ENCODE measurements around the gene TOR2A. TPM values are rescaled to one million over a fixed set of nuclear protein-coding genes. Genes with fewer than 3 reads are reported as not detected.

TOR2A gene
- total and polyA plus RNA-seq, 2 of the 8 experiments (the other 6 are each of a cell fraction or from before 2014, with no cell fraction given), result 18.7 to 24.9 TPM

DNA sequence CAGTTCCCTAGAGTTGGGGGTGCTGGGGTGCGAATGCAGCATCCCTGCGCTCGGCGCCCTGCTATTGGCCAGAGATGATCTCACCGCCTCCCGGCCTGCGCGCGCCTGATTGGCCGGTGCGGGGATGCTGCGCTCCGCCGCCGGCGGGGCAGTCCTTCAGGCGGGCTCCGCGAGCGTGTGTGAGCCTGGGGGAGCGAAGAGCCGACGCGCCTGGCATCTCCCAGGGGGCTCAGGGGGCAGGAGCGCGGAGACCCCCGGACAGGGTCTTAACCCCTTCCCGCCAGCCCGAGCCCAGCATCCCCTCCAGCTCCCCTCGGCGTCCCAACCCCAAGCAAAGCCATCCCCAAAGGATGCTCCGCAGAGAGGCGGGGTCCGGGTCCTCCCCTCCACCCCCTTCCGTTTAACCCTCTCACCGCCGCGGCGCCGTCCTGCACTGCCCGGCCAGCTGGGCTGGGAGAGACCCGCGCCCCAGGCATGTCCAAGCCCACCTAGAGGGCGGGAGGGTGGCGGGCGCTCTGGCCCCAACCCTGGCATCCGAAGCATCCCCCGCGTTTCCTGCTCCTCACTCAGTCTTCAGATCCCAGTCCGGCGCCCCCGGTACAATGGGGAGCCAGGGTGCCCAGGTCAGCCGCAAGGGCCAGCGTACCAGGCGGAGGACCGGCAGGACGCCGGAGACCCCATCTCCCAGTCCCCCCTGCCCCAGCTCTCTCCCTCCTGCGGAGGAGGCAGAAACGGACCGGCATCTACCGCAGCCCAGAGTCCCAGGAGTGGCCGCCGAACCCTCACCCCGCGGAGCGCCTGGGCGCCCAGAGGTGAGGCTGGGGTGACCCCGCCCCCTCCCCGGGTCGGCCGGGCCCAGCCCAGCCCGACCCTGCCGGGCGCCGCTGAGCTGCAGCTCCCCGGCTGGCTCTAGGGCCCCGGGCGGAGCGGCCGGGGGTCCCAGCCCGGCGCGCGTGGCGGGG, 19.3 kb upstream of the TOR2A start:
- H3K23me2 ChIP-seq (ENCODE audit: low read depth, low read length), result peaks cover 13% of the 10 kb centered on the region; the same call in 1 of the 2 replicates
- peak overlapping the region; percentile 59 to 96 (median 76) for H3K4me3 ChIP-seq (ENCODE audit: extremely low read depth in 1 of 4, insufficient read depth in 2 of 4, low read depth in 3 of 4, low read length in 4 of 4)
- H4K91ac ChIP-seq (replicated peaks; ENCODE audit: insufficient read length, low read length), result no peak overlapping the region
- peak overlapping the region in 3 of 4 experiments; percentile 38 to 69 (median 59); a peak in 3 of 7 replicates for H3K9ac ChIP-seq (replicated peaks in 1 of 4; ENCODE audit: extremely low read depth in 1 of 4, low read depth in 3 of 4, low read length in 3 of 4)
- H2AK5ac ChIP-seq (ENCODE audit: low read depth, low read length), result no peak overlapping the region
- H3K27ac ChIP-seq (ENCODE audit: low read depth, low read length), result no peak overlapping the region; the same call in 1 of the 2 replicates
- no peaks in the 10 kb centered on the region for H3K9me3 ChIP-seq (ENCODE audit: insufficient read depth in 2 of 2, low read depth in 1 of 2, low read length in 1 of 2)
- H2BK20ac ChIP-seq (ENCODE audit: low read length), result no peak overlapping the region
- H3K4me2 ChIP-seq (ENCODE audit: insufficient read depth in 1 of 2, low read depth in 2 of 2, low read length in 2 of 2), result peak overlapping the region; percentile 80 to 98
- CTCF ChIA-PET (ENCODE audit: partially characterized antibody), result interaction anchor here (1.4 to 3.5 kb wide), 5 partner anchors 9 to 30 kb away, joined by 3 to 18 read pairs (median 6); partner anchors contain the start of gene SH2D3C
- no peaks in the 10 kb centered on the region for H3K36me3 ChIP-seq (ENCODE audit: control insufficient read depth in 2 of 4, insufficient read depth in 4 of 4, low read length in 3 of 4)
- no peak overlapping the region for H2BK12ac ChIP-seq (ENCODE audit: low read depth, low read length)
- peak overlapping the region; percentile 51; the same call in 1 of the 2 replicates for H2AFZ ChIP-seq (ENCODE audit: low read length)
- H3K27me3 ChIP-seq (replicated peaks in 1 of 4; ENCODE audit: control insufficient read depth in 3 of 4, extremely low read depth in 1 of 4, insufficient read depth in 3 of 4, low read length in 3 of 4), result peaks cover 0 to 16% (median 8%) of the 10 kb centered on the region in 4 experiments; a peak in 6 of 7 replicates
- FAIRE-seq (no peak), DNase-seq (ENCODE audit: low read depth in 1 of 2, low spot score in 2 of 2) (peak in 1 of 2 experiments; percentile 90)
- no peaks in the 10 kb centered on the region for H3K79me2 ChIP-seq (ENCODE audit: control insufficient read depth in 1 of 2, insufficient read depth in 2 of 2, low read length in 2 of 2)
- no peaks in the 10 kb centered on the region for H3K79me1 ChIP-seq (ENCODE audit: low read depth, low read length)
- no peak overlapping the region for H2BK120ac ChIP-seq (replicated peaks; ENCODE audit: low read depth, low read length)
- H3K14ac ChIP-seq (ENCODE audit: insufficient read length), result no peak overlapping the region
- peaks cover 5 to 21% of the 10 kb centered on the region in 2 experiments for H4K20me1 ChIP-seq (replicated peaks in 1 of 2; ENCODE audit: control insufficient read depth in 1 of 2, insufficient read depth in 2 of 2, low read length in 2 of 2)
- no peak overlapping the region for H4K5ac ChIP-seq (ENCODE audit: insufficient read length, low read depth, low read length)
- no peak overlapping the region for H3K23ac ChIP-seq (ENCODE audit: insufficient read length)
- 2% methylated on average over 46 of the region's 86 CpGs; no CpG with 5 or more reads in 1 of the 2 experiments for WGBS, 2 experiments (ENCODE audit: extremely low coverage in 1 of 2, insufficient coverage in 1 of 2, insufficient read length in 1 of 2, insufficient replicate concordance in 2 of 2, low coverage in 1 of 2, low lambda C conversion rate in 2 of 2, missing lambda C conversion rate in 1 of 2)
- POLR2A ChIA-PET (ENCODE audit: partially characterized antibody), result interaction anchor here (0.7 to 2.4 kb wide), 9 partner anchors 10 to 49 kb away, joined by 3 to 12 read pairs (median 4); partner anchors contain the start of gene CDK9
- no peak overlapping the region; the same call in 1 of the 2 replicates for H4K8ac ChIP-seq (ENCODE audit: extremely low read depth, insufficient read depth, low read length)
- peaks cover 0 to 4% (median 1%) of the 10 kb centered on the region in 4 experiments; a peak in 4 of 7 replicates for H3K4me1 ChIP-seq (replicated peaks in 1 of 4; ENCODE audit: control insufficient read depth in 3 of 4, insufficient read depth in 4 of 4, low read length in 3 of 4)
- no peak overlapping the region for H3K4ac ChIP-seq (replicated peaks; ENCODE audit: insufficient read length, low read depth, low read length)
- H3K18ac ChIP-seq (ENCODE audit: extremely low read depth, low read length), result no peak overlapping the region
- H3K56ac ChIP-seq (replicated peaks; ENCODE audit: insufficient read length, low read depth, low read length), result no peak overlapping the region
- H2BK5ac ChIP-seq (ENCODE audit: low read depth, low read length), result no peak overlapping the region
- H2BK15ac ChIP-seq (ENCODE audit: low read length), result no peak overlapping the region
